GM18508 (cell line): ENCODE data around the gene ZBTB5.
"Not testable (repeated sequence)": the region's sequence is repeated elsewhere in the genome, so short reads cannot be mapped to it uniquely, and the experiment has no call there.

Experiments
- ATAC-seq: cut with Tn5 transposase; IDR thresholded peaks from one replicate; pipeline ENCODE4 v1.9.1; 2021; ENCODE audit warnings: moderate number of reproducible peaks; ENCODE audit not compliant: insufficient read depth, unreplicated experiment

ZBTB5 gene

DNA sequence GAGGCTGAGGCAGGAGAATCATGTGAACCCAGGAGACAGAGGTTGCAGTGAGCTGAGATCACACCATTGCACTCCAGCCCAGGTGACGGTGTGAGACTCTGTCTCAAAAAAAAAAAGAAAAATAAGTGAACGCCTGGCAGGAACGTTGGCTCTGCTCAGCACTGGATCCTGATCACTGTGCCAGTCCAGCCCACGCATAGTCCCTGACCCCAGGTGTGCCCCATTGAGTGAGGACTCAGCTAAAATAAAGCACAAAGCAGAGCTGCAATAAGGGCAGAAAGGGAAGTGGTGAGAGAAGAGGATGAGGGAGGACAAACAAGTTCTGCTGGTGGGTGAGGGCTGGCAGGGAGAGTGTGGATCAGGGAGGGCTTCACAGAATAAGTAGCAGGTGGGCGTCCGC lies 38.4 kb downstream of the ZBTB5 start:
- ATAC-seq = no peak

DNA sequence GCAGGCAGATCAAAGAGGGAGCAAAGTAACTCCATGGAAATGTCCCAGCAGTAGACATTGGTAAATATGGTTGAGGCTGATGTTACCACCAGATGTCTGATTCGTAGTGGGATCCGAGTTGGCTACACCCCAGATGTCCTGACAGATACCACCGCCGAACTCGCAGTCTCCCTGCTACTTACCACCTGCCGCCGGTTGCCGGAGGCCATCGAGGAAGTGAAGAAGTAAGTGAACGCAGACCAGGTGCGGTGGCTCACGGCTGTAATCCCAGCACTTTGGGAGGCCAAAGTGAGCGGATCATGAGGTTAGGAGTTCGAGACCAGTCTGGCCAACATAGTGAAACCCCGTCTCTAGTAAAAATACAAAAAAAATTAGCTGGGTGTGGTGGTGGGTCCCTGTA lies 38.8 kb downstream of the ZBTB5 start:
- ATAC-seq = not testable (repeated sequence)

DNA sequence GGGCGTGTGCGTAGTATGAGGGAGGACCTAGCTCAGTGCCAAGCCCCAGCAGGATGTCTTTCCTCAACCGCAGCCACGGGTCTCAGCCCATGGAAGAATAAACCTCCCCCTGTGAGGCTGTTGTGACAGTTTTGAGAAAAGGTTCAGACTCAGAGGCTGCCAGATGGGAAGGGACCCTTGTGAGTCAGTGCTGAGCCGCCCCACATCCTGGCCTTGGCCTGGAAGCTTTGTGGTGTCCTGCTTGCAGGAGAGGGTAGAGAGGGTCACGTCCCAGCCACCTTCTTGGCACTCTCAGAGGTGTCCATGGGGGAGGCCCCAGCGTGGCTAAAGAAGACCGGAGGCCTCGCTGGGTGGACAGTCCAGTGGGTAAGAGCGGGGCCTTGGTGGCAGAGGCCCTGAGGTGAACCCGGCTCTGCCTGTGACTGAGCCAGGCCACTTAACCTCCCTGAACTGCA lies 39.9 kb downstream of the ZBTB5 start:
- no peak for ATAC-seq

DNA sequence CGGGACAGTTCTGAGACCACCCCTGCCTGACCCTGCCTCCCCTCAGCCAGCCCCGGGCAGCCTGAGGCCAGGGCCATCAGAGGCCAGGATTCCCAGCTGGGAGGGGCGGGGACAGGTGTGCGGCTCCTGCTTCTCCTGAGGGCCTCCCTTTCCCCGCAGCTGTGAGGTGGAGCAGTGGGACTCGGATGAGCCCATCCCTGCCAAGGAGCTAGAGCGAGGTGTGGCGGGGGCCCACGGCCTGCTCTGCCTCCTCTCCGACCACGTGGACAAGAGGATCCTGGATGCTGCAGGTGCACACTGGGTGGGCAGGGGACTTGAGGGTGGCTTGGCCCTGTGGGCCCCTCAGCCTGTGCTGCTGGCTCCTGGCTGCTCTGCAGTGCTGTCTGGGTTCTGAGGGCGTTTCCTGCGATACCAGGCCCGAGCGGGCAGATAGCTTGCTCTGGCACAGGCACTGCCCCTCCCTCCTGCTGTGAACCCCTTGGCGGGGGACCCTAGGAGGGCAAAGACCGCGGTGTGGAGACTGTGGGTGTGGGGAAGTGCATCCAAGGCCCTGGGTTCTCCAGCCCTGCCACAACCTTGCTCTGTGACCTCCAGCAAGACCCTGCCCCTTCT lies 40.5 kb downstream of the ZBTB5 start:
- no peak for ATAC-seq

DNA sequence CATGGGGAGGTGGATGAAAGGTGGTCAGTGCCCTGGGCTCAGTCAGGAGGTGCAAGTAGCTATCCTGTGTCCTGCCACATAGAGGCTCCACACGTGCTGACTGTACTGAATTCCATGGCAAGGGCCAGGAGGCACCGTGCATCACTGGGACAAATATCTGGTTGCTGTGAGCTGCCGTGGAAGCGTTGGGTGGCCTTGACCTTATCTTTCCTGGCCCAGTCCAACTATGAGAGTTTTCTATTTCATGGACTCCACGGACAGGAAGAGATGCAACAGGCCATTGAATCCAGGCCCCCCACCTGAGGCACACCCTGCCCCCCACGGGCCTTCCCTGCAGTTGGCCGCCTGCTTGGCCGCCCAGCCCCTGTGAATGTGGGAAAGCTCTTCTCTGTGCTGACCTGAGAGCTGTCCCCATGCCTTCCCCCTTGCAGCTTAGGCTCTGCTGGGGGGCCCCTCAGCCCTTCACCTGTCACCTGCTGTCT lies 41.0 kb downstream of the ZBTB5 start:
- no peak for ATAC-seq

DNA sequence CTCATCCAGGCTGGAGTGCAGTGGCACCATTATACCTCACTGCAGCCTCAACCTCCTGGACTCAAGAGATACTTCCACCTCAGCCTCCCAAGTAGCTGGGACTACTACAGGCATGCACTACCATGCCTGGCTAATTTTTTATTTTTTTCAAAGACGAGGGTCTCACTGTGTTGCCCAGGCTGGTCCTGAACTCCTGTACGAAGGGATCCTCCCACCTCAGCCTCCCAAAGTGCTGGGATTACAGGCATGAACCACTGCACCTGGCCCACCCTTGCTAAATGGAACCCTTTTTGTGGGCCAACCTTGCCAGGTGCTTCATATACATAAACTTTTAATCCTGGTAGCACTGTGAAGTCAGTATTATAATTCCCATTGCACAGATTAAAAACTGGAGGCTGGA lies 41.7 kb downstream of the ZBTB5 start:
- no peak for ATAC-seq

DNA sequence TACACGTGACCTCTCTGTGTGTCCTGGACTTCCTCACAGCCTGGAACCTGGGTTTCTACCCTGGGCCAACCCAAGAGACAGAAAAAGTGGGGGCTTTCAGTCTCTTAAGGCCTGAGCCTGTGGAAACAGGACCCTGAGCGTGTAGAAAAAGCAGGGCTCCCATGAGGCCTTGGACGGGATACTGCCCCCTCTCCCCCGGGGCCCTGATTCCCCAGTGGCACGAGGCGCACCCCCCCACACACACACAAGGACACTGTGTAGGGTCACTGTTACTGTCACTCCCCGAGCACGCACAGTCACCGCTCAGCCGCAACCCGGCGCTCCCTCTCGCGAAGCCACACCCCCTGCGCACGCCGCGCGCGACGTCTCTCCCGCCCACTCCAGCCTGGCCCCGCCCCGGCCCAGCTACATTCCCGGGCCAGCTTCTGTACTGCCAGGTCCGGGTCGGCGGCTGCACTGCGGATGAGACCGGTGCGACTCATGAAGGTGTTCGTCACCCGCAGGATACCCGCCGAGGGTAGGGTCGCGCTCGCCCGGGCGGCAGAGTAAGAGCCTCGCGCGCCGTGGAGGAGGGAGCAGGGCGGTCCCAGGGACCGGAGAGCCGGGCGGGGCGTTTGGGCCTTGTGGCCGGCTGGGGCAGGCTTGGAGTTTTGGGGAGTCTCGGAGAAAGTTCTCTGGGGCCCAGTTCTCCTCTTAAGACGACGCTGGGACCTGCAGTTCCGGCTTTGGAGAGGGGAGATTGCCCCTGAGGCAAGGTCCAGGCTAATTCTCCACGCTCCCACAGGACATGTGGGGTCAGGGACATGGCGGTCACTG lies 42.8 kb downstream of the ZBTB5 start, which contains the start of gene GRHPR:
GRHPR (plus strand) TSS at position 408 of the 816 bp plus-strand sequence; CDS start at position 463, 55 bp downstream.
- peak; percentile 65 for ATAC-seq

DNA sequence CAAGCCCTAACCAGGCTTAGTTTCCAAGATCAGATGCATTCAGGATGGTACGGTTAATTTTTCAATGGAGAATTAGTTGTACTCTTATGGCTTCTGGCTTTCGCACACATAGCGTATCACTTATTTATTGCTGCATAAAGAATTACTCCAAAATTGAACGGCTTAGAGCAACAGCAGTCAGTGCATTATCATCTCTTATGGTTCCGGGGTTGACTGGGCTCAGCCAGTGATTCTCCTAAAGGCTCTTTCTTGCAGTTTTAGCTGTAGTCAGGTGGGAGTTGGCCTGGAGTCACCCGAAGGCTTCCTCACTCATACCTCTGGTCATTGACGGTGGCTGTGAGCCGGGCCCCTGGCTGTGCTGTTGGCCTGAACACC lies 43.3 kb downstream of the ZBTB5 start:
- ATAC-seq = no peak

DNA sequence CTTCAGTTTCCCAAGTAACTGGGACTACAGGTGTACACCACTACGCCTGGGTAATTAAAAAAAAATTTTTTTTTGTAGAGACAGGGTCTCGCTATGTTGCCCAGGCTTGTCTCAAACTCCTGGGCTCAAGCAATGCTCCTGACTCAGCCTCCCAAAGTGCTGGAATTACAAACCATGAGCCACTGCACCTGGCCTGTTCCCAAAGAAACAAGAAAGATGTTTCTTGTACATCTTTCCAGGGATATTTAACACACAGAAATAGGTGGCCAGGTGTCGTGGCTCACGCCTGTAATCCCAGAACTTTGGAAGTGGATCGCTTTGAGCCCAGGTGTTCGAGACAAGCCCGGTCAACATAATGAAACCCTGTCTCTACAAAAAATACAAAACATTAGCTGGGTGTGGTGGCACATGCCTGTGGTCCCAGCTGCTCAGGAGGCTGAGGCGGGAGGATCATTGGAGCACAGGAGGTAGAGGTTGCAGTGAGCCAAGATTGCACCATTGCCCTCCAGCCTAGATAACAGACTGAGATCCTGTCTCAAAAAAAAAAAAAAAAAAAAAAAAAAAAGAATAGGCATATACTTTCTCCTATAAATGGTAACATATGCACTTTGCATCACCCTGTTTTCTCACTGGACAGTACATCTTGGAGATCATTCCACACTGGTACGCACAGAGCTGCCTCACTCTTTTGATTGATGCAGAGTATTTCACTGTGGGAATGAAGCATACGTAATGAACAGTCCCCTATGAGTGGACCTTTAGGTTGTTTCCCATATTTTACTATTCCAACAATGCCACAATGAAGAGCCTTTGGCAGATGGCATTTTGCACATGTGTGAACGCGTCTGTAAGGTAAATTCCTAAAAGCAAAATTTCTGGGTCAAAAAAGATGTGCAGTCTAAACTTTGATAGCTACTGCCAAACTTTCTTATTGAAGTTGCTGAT lies 44.7 kb downstream of the ZBTB5 start:
- no peak for ATAC-seq

DNA sequence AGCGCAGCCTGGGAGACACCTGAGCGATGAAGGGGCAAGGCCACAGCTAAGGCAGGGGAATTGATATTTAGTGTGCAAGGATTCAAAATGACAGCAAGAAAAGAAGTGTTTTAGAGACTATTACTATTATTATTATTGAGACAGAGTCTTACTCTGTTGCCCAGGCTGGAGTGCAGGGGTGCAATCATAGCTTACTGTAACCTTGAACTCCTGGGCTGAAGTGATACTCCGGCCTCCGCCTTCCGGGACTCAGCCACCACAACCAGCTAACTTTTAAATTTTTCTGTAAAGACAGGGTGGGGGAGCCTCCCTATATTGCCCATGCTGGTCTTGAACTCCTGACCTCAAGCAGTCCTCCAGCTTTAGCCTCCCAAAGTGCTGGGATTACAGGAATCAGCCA lies 46.0 kb downstream of the ZBTB5 start:
- ATAC-seq = no peak

DNA sequence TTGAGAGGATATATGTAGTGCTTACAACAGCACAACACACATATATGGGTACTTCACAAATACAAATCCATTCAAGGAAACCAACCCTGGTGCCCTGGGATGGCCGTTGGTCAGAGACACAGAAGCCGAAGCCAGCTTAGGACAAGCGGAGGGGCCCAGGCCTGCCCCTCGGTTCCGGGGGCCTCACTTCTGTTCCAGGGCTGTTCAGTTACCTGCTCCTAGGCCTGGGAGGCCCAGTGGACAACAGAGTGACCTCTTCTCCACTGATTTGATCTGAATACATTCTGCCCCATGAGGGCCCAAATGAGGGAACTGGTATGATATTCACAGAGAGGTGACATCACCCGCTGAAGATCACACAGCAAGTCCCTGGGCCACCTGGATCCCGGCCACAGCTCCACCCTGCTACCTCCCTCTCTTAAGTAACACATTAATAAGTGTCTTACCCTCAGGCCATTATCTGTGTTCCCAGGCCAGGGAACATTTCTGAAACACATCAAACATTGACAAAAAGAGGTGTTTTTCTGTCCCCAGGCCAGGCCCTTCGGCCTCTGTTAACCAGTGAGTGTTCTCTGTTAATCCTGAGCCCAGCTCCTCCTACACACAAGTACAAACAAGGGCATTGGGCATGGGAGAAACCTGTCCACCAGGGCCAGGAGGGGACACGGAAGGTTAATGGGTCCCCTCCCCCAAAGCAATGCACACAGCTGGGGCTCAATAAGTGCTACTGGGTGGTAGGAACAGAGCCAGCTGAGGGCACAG lies 47.2 kb downstream of the ZBTB5 start:
- no peak for ATAC-seq

DNA sequence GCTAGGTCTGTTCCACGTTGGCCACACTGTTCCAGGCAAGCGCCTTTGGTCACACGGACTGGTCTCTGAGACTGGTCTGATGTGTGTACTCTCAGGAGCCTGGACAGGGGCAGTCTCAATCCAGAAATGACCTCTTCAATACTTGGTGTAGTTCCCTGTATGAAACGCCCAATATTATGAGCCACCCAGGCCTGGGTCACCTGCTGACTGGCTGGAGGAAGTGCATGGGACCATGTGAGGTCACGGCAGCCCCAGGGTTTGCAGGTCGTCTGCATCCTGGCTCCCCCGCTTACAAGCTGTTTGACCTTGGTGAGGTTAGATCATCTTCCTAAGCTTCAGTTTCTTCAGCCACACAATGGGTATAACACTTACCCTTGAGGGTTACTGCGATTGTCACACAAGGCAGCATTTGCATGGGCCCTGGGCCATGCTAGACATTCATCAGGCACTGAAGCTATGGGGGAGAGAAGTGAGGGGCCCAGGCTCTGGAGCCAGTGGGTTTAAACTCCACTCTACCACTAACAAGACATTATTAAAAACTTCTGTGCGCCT lies 47.9 kb downstream of the ZBTB5 start:
- ATAC-seq = no peak

DNA sequence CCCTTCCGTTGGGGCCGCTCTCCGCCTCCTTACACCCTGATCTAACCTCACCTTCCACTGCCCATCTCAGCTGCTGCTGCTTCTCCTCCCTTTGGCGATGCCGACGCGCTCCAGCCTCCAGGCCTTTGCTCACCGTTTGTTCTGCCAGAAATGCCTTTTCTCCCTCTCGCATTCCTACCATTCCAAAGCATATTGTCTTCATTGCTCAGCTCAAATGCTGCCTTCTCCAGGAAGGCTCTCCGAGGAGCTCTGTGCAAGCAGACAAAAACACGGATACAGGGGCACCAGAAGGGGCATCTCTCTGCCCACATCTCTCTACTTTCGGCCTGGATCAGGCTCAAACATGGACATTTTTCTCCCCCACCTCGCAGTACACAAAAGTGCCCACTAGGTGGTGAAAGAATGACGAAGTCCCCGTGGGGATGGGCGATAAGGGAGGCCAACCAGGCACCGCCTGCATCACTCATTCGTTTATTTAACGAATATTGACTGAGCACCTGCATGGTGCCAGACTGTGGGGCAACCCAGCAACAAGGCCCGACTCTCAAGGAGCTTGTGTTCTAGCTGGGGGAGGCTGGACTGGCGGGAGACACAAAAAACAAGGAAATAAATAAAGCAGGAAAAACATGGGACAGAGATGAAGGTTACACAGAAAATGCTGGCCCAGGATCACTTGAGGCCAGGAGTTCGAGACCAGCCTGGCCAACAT lies 50.1 kb downstream of the ZBTB5 start:
- no peak for ATAC-seq

DNA sequence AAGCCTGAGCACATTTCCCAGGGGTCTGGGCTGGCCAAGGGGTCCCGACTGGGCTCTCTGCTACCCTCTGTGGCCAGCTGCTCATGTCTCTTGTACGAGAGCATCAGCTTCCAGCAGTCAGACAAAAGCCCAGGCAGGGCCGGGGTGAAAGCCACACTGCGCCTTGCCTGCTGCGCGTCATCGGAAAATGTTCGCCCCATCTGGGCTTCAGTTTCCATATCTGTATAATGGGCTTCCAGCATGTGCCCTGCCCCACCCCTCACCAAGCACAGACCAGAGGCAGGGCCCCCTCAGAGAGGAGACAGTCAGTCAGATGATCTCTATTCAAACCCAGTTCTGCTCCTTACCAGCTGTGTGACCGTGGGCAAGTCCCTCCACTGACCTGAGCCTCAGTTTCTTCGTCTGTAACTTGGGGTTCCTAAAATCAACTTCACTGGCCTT lies 50.7 kb downstream of the ZBTB5 start:
- ATAC-seq = no peak

DNA sequence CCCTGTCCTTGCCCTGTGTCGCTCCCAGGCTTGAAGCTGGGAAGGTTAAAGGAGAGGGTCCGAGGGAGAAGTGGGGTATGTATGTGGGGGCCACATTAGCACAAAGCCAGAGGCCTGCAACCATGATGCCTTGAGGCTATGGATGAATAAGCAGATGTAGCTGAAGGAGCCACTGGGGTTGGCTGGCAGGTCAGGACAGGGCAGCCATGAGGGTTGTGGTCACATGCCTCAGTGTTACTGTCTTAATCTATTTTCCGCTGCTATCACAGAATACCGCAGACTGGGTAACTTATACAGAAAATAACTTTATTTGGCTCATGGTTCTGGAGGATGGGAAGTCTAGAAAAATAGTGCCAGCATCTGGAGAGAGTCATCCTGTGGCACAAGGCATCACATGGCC lies 51.9 kb downstream of the ZBTB5 start:
- ATAC-seq = no peak

DNA sequence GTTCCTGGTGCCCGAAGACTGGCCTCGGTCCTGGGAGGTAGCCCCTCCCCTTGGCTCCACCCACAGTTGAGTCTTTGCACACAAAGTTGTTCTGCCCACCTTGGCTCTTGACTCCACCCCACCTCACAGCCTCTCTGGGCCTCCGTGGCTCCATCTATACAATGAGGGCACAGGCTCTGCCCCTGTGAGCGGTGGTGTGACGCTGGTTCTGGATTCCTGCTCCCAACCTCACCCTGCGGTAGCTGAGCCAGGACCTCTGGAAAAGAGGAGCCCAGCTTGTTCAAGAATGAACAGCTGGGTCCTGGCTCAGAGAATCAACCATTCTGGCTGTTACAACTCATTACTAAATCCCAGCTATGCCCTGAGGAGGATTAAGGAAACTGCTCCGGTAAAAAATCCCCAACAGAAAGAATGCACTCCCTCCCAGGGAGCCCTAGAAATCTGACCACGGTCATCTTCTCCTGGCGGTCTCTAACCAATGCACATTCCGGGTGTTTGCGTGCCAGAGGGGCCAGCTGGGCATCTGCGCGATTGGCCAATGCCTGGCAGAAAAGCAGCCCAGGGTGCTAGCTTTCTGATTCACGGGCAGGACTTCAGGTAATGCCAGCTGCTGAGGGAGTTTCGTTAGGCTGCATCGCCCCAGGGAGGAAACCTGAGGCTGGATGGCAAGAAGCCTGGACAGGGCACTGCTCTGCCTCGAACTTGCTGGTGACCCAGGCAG lies 52.7 kb downstream of the ZBTB5 start:
- no peak for ATAC-seq

DNA sequence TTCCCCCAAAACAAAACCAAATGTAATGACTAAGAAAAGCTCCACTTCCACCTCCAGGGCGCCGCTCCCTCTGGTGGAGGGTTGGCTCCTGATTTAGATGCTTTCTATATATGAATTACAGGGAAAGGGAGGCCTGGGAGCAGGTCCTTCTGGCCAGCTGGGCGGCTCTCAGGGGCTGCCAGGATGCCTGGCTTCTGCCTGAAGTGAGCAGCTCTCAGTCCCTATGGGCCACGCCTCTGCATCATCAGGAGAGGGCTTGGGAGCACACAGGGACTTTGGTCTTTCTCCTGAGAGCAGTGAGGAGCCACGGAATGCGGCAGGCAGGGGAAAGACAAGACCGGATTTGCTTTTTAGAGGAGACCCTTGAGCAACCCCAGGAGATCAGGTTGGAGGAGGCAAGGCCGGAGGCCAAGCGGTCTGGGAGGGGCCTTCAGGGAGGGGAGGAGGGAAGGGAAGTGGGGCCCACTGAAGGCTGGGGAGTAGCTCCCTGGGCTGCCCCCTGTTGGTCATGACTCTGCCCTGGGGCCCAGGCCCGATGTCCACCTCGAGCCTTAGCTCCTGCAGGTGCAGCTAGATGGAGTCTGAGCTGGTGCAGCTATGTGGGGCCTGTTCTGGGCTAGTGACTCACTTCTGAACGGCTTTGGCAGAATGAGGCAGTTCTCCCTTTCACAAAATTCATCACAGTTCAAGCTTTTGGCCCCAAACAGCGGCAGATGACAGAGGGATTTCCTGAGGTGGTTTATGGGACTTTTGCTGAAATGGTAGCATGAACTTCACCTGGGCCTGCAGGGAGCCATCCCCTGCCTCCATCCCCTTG lies 54.1 kb downstream of the ZBTB5 start:
- ATAC-seq = no peak
